ENCODE data around the gene SDCCAG8. TPM values are rescaled to one million over a fixed set of nuclear protein-coding genes. Genes with fewer than 3 reads are reported as not detected.

SDCCAG8 gene
- total RNA-seq, 1 donor from 2014 or later, result 21.4 TPM

- no peaks in the 10 kb centered on the region for H3K4me1 ChIP-seq
- no peak overlapping the region for H3K27ac ChIP-seq (replicated peaks)
- no peak for TF ChIP-seq CTCF (IDR thresholded peaks at IDR 0.05; ENCODE audit: borderline replicate concordance)
- no peaks in the 10 kb centered on the region for H3K9me3 ChIP-seq (replicated peaks)
- DNase-seq, result no peak
- intact Hi-C loops (cut with micrococcal nuclease), result no loop called here
- peaks cover 6% of the 10 kb centered on the region for H3K36me3 ChIP-seq
- H3K4me3 ChIP-seq, result no peak overlapping the region
- no peaks in the 10 kb centered on the region for H3K27me3 ChIP-seq (ENCODE audit: low read depth)
Observed at GRCh38 chr1:243539636-243540035, 283.8 kb downstream of the SDCCAG8 start.

GRCh38 chr1:243542739-243543415 lies 287.0 kb downstream of the SDCCAG8 start:
- intact Hi-C loops (cut with micrococcal nuclease), result no loop called here
- H3K27ac ChIP-seq (replicated peaks), result no peak overlapping the region
- H3K9me3 ChIP-seq (replicated peaks), result no peaks in the 10 kb centered on the region
- no peak overlapping the region for H3K4me3 ChIP-seq
- no peaks in the 10 kb centered on the region for H3K27me3 ChIP-seq (ENCODE audit: low read depth)
- no peak for TF ChIP-seq CTCF (IDR thresholded peaks at IDR 0.05; ENCODE audit: borderline replicate concordance)
- H3K4me1 ChIP-seq, result no peaks in the 10 kb centered on the region
- peaks cover 15% of the 10 kb centered on the region for H3K36me3 ChIP-seq
- DNase-seq, result no peak

GRCh38 chr1:243543501-243543900 lies 287.7 kb downstream of the SDCCAG8 start:
- H3K36me3 ChIP-seq, result peaks cover 16% of the 10 kb centered on the region
- no peak overlapping the region for H3K27ac ChIP-seq (replicated peaks)
- H3K4me1 ChIP-seq, result no peaks in the 10 kb centered on the region
- H3K4me3 ChIP-seq, result no peak overlapping the region
- no peaks in the 10 kb centered on the region for H3K27me3 ChIP-seq (ENCODE audit: low read depth)
- no peak for TF ChIP-seq CTCF (IDR thresholded peaks at IDR 0.05; ENCODE audit: borderline replicate concordance)
- no peak for DNase-seq
- H3K9me3 ChIP-seq (replicated peaks), result no peaks in the 10 kb centered on the region
- intact Hi-C loops (cut with micrococcal nuclease), result no loop called here

- Histone ChIP-seq H3K36me3 (peaks cover 16% of the 10 kb centered on the region), H3K4me1 (no peaks in the 10 kb centered on the region), H3K27ac (replicated peaks) (no peak overlapping the region), H3K4me3 (no peak overlapping the region), H3K9me3 (replicated peaks) (no peaks in the 10 kb centered on the region), H3K27me3 (ENCODE audit: low read depth) (no peaks in the 10 kb centered on the region)
- TF ChIP-seq CTCF (IDR thresholded peaks at IDR 0.05; ENCODE audit: borderline replicate concordance), result no peak
- no peak for DNase-seq
- intact Hi-C loops (cut with micrococcal nuclease), result no loop called here
Observed at GRCh38 chr1:243546457-243546856, 290.6 kb downstream of the SDCCAG8 start.

- no peaks in the 10 kb centered on the region for H3K4me1 ChIP-seq
- no peaks in the 10 kb centered on the region for H3K27me3 ChIP-seq (ENCODE audit: low read depth)
- intact Hi-C loops (cut with micrococcal nuclease), result no loop called here
- H3K9me3 ChIP-seq (replicated peaks), result no peaks in the 10 kb centered on the region
- no peak for TF ChIP-seq CTCF (IDR thresholded peaks at IDR 0.05; ENCODE audit: borderline replicate concordance)
- no peak for DNase-seq
- H3K27ac ChIP-seq (replicated peaks), result no peak overlapping the region
- peaks cover 16% of the 10 kb centered on the region for H3K36me3 ChIP-seq
- H3K4me3 ChIP-seq, result no peak overlapping the region
Observed at GRCh38 chr1:243547891-243548290, 292.1 kb downstream of the SDCCAG8 start.
